ENCODE data around the gene TMEM62.

DNA sequence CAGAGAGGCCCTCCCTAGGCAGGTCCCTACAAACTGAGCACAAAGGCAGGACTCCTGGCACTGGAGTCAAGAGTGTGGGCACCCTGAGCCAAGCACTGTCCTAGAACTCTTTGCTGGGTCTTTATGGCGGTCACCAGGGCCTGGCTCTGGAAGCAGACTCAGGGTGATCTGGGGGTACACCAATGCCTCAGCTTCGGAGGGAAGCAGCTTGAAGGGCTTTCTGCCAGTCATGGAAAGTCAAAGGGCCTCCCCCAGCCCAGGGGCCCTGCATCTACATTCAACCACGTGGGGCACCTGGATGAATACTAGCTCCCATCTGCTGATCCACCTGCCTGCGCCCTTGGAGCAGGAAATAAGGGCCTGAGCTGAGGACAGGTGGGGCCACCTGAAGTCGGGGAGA is 80.1 kb downstream of the TMEM62 start:
- no peak for TF ChIP-seq POLR2A (IDR thresholded peaks at IDR 0.05)
- TF ChIP-seq, protein P1, sequence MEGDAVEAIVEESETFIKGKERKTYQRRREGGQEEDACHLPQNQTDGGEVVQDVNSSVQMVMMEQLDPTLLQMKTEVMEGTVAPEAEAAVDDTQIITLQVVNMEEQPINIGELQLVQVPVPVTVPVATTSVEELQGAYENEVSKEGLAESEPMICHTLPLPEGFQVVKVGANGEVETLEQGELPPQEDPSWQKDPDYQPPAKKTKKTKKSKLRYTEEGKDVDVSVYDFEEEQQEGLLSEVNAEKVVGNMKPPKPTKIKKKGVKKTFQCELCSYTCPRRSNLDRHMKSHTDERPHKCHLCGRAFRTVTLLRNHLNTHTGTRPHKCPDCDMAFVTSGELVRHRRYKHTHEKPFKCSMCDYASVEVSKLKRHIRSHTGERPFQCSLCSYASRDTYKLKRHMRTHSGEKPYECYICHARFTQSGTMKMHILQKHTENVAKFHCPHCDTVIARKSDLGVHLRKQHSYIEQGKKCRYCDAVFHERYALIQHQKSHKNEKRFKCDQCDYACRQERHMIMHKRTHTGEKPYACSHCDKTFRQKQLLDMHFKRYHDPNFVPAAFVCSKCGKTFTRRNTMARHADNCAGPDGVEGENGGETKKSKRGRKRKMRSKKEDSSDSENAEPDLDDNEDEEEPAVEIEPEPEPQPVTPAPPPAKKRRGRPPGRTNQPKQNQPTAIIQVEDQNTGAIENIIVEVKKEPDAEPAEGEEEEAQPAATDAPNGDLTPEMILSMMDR (IDR thresholded peaks at IDR 0.05) = no peak

Data from right lobe of liver (tissue), 4 donors.